ENCODE data around the gene ARL8B.

The ARL8B gene

DNA sequence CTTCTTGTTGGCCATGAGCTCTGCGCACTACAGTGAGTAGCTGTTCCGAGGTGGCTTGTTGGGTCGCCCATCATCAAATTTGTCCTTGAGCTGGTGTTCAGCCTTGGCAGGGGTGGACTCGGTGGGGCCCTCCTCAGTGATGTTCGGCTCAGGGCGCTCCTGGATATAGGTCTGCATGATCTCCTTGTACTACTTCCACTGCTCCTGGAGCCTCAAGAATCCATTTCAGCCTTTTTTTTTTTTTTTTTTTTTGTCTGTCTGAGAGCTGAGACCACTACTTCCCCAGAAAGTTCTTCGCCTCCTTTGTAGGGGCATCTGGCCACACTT, 39.3 kb upstream of the ARL8B start:
- TF ChIP-seq CTCF (IDR thresholded peaks at IDR 0.05; ENCODE audit: low read depth, low read length) = no peak
- no peak overlapping the region for H3K4me3 ChIP-seq (replicated peaks in 1 of 2; ENCODE audit: low read depth in 2 of 2, low read length in 2 of 2)
- DNase-seq (ENCODE audit: low read depth in 2 of 2) = no peak

DNA sequence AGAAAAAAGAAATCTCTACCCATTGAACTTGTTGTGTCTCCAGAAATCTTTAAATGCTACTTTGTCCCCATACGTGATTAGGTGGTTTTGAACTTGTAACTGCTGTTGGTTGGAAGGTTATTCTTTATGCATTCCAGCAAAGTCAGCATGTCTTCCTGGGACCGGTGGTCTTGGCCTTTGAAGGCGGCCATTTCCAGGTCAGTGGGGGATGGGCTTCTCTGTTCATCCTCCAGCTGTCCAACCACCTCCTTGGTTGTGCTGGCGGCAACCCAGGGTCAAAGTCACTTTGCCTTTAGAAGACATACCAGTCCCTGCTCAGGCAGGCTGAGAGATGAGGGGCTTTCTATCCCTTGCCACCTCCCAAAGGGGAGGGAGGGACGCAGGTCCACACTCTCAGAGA, 37.9 kb upstream of the ARL8B start:
- H3K4me3 ChIP-seq (replicated peaks in 1 of 2; ENCODE audit: low read depth in 2 of 2, low read length in 2 of 2) = no peak overlapping the region
- no peak for DNase-seq (ENCODE audit: low read depth in 2 of 2)
- no peak for TF ChIP-seq CTCF (IDR thresholded peaks at IDR 0.05; ENCODE audit: low read depth, low read length)

DNA sequence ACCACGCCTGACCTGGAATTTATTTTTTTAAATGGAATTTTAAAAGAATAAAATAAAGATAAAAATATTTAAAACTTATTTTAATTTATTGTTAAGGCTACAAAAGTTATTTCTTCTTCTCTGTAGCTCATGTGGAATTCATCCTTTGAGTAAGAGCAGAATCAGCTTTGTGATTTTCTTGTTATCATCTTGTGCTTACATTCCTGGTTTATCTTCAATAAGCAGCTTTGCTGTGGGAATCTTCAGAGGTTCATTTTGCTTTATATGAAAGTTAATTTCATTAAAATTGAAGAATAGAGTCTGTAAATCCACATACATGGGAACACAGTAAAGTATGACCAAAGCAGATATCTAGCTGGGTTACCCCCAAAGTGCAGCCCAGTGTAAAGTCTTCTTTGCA, 35.4 kb upstream of the ARL8B start:
- TF ChIP-seq CTCF (IDR thresholded peaks at IDR 0.05; ENCODE audit: low read depth, low read length) = no peak
- DNase-seq (ENCODE audit: low read depth in 2 of 2) = no peak
- H3K4me3 ChIP-seq (replicated peaks in 1 of 2; ENCODE audit: low read depth in 2 of 2, low read length in 2 of 2) = no peak overlapping the region

- no peak for DNase-seq (ENCODE audit: low read depth in 2 of 2)
- no peak overlapping the region for H3K4me3 ChIP-seq (replicated peaks in 1 of 2; ENCODE audit: low read depth in 2 of 2, low read length in 2 of 2)
- no peak for TF ChIP-seq CTCF (IDR thresholded peaks at IDR 0.05; ENCODE audit: low read depth, low read length)
Measured at GRCh38 chr3:5087209-5087608, 34.9 kb upstream of the ARL8B start.

DNA sequence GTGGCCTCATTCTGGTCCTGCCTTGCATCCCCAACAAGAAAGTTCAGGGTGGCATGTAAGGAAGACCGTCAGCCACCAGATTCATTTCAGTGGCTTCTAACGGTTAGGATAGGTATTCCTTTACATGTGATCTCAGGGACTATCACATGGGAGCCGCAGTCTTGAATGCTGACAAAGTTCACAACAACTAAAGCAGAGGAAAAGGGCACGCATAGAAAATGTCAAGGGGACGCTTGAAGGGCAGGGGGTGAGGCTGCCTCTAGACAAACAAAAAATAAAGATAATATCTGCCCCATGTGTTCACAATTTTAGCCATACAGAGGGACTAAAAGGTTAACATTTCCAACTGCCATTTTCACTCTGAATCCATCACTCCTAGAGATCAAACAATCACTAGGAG, 31.9 kb upstream of the ARL8B start:
- DNase-seq (ENCODE audit: low read depth in 2 of 2) = no peak
- TF ChIP-seq CTCF (IDR thresholded peaks at IDR 0.05; ENCODE audit: low read depth, low read length) = no peak
- H3K4me3 ChIP-seq (replicated peaks in 1 of 2; ENCODE audit: low read depth in 2 of 2, low read length in 2 of 2) = no peak overlapping the region

GRCh38 chr3:5092018-5092417, 30.1 kb upstream of the ARL8B start:
- peak in 1 of 2 donors; percentile 8 for DNase-seq (ENCODE audit: low read depth in 2 of 2)
- H3K4me3 ChIP-seq (replicated peaks in 1 of 2; ENCODE audit: low read depth in 2 of 2, low read length in 2 of 2) = no peak overlapping the region
- TF ChIP-seq CTCF (IDR thresholded peaks at IDR 0.05; ENCODE audit: low read depth, low read length) = no peak

- H3K4me3 ChIP-seq (replicated peaks in 1 of 2; ENCODE audit: low read depth in 2 of 2, low read length in 2 of 2) = no peak overlapping the region
- no peak for DNase-seq (ENCODE audit: low read depth in 2 of 2)
- no peak for TF ChIP-seq CTCF (IDR thresholded peaks at IDR 0.05; ENCODE audit: low read depth, low read length)
Measured at GRCh38 chr3:5093731-5094130, 28.4 kb upstream of the ARL8B start.

Measured in cardiac fibroblast (primary cell).